CD4-positive, alpha-beta T cell treated with Interleukin-17A for 1 hour (primary cell): ENCODE results near the gene MAPK9.
"Not testable (repeated sequence)": the region's sequence is repeated elsewhere in the genome, so short reads cannot be mapped to it uniquely, and the experiment has no call there.

Source experiments
- DNase-seq: peaks from one replicate; pipeline ENCODE4 v3.0.0-alpha.2; 2020

MAPK9 gene

GRCh38 chr5:180222056-180222455 lies 69.8 kb downstream of the MAPK9 start:
- DNase-seq = no peak

DNA sequence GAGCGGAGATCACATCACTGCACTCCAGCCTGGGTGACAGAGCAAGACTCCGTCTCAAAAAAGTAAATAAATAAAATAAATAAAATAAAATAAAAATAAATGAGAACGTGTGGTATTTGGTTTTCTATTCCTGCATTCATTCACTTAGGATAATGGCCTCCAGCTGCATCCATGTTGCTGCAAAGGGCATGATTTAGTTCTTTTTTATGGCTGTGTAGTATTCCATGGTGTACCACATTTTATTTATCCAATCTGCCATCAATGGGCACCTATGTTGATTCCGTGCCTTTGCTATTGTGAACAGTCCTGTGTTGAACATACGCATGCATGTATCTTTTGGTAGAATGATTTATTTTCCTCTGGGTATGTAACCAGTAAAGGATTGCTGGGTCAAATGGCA lies 74.1 kb downstream of the MAPK9 start:
- DNase-seq = no peak

DNA sequence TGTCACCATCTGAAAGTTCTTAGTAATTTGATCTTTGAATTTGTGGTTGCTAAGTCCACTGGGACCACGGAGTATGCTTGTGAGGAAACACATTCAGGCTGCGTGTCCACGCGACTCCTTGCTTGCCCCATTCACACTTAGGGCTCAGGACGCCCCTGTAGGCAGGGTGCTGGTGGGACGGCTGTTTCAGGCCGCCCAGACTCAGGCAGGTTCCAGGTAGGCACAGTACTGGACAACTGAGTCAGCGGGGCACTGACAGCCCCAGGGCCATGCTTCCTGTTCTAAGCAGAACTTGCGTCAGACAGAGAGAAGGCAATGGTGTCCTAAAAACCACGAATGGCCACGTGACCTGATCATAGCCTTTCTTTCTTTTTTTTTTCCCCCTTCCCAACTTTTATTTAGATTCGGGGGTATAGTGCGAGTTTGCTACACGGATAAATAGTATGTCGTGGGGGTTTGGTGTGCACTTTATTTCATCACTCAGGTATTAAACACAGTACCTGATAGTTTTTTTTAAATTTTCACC lies 75.2 kb downstream of the MAPK9 start:
- DNase-seq = no peak

DNA sequence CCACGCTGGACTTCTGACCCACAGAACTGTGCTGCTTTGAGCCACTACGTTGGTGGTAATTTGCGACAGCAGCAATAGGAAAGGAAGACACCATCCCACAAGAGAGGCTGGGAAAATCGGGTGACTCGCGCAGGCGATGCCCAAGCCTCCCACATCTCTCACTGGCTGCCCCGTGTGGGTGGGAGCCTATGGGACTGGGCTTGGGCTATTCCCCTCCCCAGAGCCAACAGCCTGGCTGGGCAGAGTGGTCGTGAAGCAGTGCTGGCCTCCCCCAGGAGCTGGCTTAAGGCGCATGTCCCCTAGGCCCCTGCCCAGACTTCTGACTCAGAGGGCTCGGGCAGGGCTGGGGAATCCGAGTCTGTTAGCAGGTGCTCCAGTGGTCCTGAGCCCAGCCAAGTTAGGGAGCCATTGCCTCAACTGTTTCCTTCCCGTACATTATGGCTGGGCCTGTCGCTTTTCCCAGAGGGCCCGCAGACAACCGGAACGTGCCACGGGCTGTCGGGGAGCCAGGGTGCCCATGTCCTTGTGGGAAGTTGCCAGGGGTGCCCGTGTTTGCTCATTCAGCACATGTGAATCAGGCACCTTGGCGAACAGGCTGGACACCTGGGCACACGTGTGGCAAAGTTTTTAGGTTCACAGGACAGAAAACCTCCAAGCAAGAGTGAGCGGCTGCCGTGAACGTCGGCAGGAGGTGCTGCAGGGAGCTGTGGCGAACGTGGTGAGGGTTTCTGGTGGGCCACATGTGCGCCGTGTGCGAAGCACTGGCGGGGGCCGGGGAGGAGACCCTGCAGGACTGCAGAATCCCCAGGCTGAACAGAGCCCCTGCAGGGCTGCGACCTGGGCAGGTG lies 75.9 kb downstream of the MAPK9 start:
- DNase-seq = no peak

DNA sequence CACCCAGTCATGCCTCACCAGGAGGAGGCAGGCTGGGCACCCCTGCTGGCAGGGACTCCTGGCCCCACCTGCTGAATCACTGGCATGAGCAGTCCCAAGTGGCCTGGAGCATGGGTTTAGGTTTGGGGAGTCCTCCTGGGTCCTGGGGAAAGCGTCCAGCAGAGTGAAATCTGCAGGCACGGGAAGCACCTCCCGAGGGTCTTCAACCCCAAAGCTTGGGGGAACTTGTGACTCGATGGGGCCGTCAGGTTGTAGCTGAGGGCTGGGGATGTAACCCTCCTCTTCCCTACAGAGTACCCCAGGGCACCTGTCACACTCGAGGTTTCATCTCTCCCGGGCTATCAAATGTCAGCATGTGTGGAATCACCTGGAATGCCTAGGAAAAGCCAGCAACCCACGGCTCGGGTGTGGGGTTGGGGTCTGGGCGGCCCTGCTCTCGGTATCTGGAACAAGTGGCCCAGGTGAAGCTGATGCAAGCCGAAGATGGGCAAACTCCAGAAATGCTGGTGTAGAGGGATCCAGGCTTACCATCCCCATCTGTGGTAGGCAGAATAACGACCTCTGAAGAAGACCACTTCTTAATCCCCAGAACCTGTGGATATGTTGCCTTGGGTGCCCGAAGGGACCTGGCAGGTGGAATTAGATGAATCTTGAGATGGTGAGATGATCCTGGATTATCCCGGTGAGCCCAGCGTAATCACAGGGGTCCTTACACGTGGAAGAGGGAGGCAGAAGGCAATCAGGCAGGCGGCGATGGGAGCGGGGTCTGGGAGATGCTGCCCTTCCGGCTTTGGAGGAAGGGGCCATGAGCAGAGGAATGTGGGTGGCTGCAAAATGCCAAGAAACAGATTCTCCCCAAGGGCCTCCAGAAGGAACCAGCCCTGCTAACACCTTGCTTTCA lies 76.8 kb downstream of the MAPK9 start:
- DNase-seq = no peak

DNA sequence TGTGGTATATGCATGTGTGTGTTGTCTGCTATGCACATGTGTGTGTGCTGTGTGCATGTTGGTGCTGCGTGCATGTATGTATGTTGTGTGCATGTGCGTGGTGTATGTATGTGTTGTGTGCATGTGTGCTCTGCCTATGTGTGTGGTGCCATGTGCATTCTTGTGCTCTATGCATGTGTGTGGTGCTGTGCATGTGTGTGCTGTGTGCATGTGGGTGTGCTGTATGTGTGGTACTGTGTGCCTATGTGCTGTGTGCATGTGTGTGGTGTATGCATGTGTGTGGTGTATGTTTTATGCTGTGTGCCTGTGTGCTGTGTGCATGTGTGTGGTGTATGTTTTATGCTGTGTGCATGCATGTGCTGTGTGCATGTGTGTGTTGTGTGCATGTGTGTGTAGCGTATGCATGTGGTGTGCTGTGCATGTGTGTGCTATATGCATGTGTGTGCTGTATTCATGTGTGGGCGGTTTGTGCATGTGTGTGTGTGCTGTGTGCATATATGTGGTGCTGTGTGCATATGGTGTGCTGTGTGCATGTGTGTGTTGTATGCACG lies 78.2 kb downstream of the MAPK9 start:
- no peak for DNase-seq

DNA sequence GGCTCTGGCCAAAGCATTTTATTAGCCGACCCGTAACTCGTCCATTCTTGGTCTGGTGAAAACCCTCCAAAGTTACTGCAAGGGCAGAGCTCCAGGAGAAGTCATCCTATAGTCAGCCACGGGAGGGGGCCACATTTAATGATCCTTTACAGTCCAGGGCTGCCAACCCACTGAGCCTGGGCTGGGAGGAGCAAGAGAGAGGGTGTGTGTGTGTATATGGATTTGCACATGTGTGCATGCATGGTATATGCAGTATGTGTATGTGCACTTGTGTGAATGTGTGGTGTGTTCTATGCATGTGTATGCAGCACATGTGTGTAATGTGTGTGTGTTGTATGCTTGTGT lies 78.7 kb downstream of the MAPK9 start:
- no peak for DNase-seq

DNA sequence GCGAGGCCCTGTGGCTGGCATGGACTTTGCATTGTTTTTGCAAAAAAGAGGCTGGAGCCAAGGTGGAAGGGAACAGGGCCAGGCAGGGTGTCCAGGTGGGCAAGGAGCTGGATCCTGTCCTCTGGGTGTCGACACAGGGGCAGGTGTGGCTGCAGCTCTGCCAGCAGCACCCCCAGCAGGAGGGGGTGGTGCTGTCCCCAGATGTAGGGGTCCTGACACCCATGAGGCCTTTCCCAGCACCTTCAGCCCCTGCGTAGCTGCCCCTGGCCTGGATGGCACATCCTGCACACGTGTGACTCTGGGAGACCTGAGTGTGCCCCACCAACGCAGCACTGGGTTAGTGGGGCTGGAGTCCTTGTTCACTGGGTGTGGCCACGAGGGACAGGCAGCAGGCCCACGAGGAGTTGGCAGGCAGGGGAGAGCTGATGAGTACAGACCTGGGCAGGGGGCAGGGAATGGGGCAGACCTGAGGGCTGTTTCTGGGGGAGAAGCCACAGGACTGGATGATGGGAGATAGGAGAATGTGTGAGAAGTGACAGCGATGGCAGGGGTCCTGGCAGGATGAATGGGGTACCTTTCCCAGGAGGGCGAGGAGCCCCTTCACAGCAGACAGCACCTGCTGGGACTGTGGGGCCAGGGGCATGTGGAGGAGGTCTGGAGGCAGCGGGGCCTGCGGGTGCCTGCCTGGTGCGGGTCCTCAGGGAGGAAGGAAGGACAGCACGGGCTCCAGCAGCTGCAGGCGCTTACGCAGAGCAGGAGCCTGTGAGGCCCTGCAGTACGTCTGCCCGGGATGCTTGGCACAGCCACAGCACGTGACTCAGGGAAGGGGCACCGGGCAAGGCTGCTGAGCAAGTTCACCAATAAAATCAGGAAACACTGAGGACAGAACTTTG lies 79.3 kb downstream of the MAPK9 start:
- no peak for DNase-seq

DNA sequence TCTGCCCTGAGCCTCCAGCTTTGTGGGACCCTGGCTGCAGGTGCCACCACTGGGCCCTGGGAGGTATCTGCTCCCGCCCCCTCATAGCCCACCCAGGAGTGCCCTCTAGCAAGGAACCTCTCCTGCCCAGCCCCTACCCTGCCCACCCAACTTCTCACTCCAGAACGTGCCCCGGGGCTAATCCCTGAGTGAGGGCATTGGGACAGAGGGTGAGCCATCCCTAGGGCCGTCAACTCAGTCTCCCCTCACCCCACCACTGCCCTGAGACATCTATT lies 80.2 kb downstream of the MAPK9 start:
- DNase-seq = no peak

GRCh38 chr5:180210961-180211760 lies 80.7 kb downstream of the MAPK9 start:
- DNase-seq = no peak

DNA sequence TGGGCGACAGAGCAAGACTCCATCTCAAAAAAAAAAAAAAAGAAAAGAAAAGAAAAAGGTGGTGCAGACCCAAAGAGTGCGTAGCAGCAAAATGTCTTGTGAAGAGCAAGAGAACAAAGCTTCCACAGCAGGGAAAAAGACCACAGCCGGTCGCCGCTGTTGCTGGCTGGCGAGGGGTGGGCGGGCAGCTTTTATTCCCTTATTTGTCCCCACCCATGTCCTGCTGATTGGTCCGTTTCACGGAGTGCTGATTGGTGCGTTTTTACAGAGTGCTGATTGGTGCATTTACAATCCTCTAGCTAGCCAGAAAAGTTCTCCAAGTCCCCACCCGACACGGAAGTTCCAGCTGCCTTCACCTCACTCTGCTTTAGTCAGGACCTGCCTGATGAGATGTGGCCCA lies 81.8 kb downstream of the MAPK9 start:
- DNase-seq = not testable (repeated sequence)

DNA sequence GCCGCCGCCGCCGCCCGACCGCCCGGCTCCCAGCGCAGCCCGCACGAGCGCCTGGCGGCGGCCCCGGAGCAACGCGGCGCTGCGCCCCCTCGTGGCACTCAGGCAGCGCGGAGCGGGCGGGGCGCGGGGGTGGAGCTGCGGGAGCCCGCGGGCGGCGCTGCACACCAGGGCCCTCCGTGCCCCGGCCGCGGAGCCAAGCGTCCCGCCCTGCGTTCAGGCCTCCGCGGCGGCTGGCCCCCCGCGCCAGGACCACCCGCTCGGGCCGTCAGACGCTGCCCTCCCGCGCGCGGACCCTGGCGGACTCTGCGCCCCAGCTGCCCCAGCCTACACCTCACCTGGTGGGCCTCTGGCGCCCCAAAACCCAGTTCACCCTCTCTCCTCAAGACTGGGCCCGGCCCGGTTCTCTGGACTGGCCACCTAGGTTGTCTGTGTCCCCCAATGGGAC lies 82.7 kb downstream of the MAPK9 start, which contains the start of gene RASGEF1C:
Gene RASGEF1C, minus strand, starts transcription at position 75 of the 445 bp plus-strand sequence. CDS start 71,159 bp downstream, outside the sequence.
- peak; percentile 39 for DNase-seq

DNA sequence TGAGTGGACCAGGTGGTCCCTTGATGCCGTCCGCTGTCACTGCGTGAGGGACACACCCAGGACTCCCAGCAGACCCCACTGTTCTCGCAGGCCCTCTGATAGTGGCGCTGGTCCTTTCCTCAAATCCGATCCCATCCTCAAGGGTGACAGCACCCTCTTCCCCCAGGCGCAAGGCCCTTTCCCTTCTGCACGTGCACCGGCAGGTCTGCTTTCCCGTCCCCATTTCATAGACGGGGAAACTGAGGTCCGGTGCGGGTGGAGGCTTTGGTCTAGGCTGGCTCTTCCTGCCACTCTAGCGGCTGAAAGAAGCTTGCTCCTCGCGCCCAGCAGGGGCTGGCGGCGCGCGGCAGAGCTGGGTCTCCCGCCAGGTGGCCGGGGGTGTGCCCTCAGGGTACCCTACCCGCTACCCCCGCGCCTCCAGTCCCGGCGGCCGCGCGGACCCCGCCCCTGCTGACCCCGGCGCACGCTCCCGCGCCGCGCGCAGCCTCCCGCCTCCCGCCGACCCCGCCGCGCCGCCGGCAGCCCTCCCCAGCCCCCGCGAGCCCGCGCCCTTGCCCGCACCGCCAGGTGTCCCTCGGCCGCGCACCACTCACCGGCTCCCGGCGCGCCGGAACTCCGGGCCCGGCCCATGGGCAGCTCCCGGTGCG lies 83.3 kb downstream of the MAPK9 start:
- DNase-seq = no peak

DNA sequence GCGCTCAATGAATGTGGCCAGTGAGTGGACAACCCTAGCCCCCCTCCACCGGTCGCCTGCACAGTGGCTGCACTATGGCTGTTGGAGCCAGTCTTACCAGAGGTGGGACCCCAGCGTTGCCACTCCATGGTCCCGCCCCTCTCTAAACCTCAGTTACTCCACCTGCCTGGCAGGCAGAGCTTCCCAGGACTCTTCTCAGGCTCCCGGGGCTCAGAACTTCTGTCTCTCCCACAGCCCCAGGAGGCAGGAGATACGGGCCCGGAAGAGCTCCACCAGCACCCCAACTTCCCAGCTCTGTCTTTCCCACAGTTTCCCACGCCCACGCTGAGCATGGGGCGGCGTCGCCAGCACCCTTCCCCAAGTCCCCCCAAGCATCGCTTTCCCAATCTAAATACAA lies 83.8 kb downstream of the MAPK9 start:
- DNase-seq = no peak

DNA sequence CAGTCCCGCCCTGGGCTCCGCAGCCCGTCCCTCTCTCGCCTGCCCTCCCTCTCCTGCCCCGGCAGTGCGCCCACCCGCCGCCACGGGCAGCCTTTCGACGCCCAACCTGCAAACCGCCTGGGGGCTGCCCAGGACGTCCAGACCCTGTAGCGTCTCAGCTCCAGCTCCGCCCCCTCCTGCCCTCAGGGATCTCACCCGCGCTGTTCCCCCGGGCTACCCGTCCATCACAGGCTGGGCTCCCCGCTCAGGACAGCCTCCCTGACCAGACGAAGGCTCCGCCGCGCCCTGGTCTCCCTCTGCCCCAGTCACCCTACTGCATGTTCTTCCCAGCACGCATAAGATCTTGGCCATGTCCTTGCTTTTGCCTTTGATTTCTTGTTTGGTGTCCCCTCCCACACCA lies 84.3 kb downstream of the MAPK9 start:
- DNase-seq = no peak

DNA sequence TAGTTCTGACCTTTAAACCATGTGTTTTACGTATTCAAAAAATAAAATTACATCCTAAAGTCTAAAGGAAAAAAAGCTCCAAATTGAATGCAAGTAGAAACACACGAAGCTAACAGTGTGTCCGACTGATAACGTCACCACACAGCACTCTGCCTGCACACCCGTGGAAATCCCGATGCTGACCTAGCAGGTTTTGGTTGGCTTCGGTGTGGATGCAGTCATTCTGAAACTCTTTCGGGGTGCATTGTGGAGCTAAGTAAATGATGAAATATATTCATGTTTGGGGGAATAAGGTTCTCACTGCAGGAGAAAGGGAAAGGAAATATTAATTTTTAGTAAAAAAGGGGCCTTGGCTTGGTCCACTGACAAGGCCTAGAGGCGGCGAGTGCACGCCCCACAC lies 84.9 kb downstream of the MAPK9 start:
- no peak for DNase-seq

- DNase-seq = no peak
These were observed 86.0 kb downstream of the MAPK9 start for GRCh38 chr5:180205916-180206315.

GRCh38 chr5:180204276-180204819 lies 87.5 kb downstream of the MAPK9 start:
- DNase-seq = no peak

GRCh38 chr5:180202939-180203573 lies 88.8 kb downstream of the MAPK9 start:
- no peak for DNase-seq
